HepG2 (cell line): ENCODE results near the gene GPR152. TPM values are rescaled to one million over a fixed set of nuclear protein-coding genes. Genes with fewer than 3 reads are reported as not detected.

Experiments used
- AKNA ChIP-seq: sonication (generic); formaldehyde crosslinking; IDR thresholded peaks from 2 replicates; pipeline ENCODE4 v1.4.0; 2020; ENCODE audit warnings: missing genetic modification reagents, borderline replicate concordance
- ETV5 ChIP-seq: IDR thresholded peaks from 2 replicates; pipeline ENCODE4 v1.6.1; 2018; ENCODE audit warnings: missing biosample characterization, missing genetic modification reagents, inconsistent platforms, borderline replicate concordance
- FOXC1 ChIP-seq: sonication (generic); formaldehyde crosslinking; IDR thresholded peaks from 2 replicates; pipeline ENCODE4 v1.8.0; 2022; ENCODE audit warnings: mild to moderate bottlenecking, missing genetic modification reagents, borderline replicate concordance
- POGK ChIP-seq: sonication (generic); formaldehyde crosslinking; conservative IDR thresholded peaks from 2 replicates; pipeline ENCODE4 v1.8.0; 2022; ENCODE audit warnings: mild to moderate bottlenecking, moderate library complexity, missing genetic modification reagents
- SIN3A ChIP-seq: IDR thresholded peaks from 2 replicates; pipeline ENCODE4 v1.6.1; 2011; ENCODE audit warnings: low read depth, mild to moderate bottlenecking, control low read depth, low read length, borderline replicate concordance
- TFAP4 ChIP-seq: sonication (generic); IDR thresholded peaks from 2 replicates; pipeline ENCODE4 v1.6.1; 2016; ENCODE audit warnings: low read depth, borderline replicate concordance
- ZFP91 ChIP-seq: sonication (generic); formaldehyde crosslinking; IDR thresholded peaks from 2 replicates; pipeline ENCODE4 v1.9.0; 2022; ENCODE audit warnings: missing genetic modification reagents, mild to moderate bottlenecking, borderline replicate concordance
- ZFY ChIP-seq: sonication (generic); formaldehyde crosslinking; IDR thresholded peaks from 2 replicates; pipeline ENCODE4 v1.4.0; 2020; ENCODE audit warnings: missing genetic modification reagents
- ZHX1 ChIP-seq: sonication (generic); formaldehyde crosslinking; IDR thresholded peaks from 2 replicates; pipeline ENCODE4 v1.8.1; 2022; ENCODE audit warnings: low read depth, mild to moderate bottlenecking, missing genetic modification reagents
- ZNF768 ChIP-seq: sonication (generic); formaldehyde crosslinking; IDR thresholded peaks from 2 replicates; pipeline ENCODE4 v1.4.0; 2020; ENCODE audit warnings: missing genetic modification reagents
- polyA plus RNA-seq, 8 experiments: library from polyadenylated mRNA; depleted of rRNA in 3 of 8; stranded (reverse) in 7 of 8; unstranded in 1 of 8; fragments of >200 nt; fragmentation: Illumina TruSeq in 4 of 8; extraction: Trizol in 4 of 8; gene quantifications; 2 replicates each; pipeline versions ENCODE4 v1.2.1 to v1.2.3, GENCODE V29; 2011 to 2016; ENCODE audit warnings: low read depth in 4 of 8, missing spikeins in 1 of 8, mixed read lengths in 1 of 8; ENCODE audit not compliant: insufficient read depth in 1 of 8
- total RNA-seq, 5 experiments: library from RNA; depleted of rRNA; stranded (reverse); fragments of >200 nt; fragmentation: Illumina TruSeq; extraction: Trizol; gene quantifications; 2 replicates each; pipeline ENCODE4 v1.2.3, GENCODE V29; 2016; ENCODE audit warnings: low read depth in 1 of 5

GPR152 gene
- total and polyA plus RNA-seq, 2 of the 13 experiments (the other 11 are each of a cell fraction or from before 2014, with no cell fraction given), result not detected

- TF ChIP-seq POGK (CRISPR knock-in tag), result peak; percentile 46; the same call in 1 of the 2 replicates
- TF ChIP-seq ZNF768 (CRISPR knock-in tag), result peak; percentile 39; the same call in 1 of the 2 replicates
- TF ChIP-seq AKNA (CRISPR knock-in tag), result no peak
- peak; percentile 56; the same call in 1 of the 2 replicates for TF ChIP-seq ZFP91 (CRISPR knock-in tag)
- TF ChIP-seq FOXC1 (CRISPR knock-in tag), result peak; percentile 79; the same call in 1 of the 2 replicates
- 0 out of 2 replicates have a peak, but pooled peaks have one; percentile 38 for TF ChIP-seq ZHX1
- peak; percentile 48 for TF ChIP-seq ZFY (CRISPR knock-in tag)
- TF ChIP-seq ETV5 (CRISPR knock-in tag), result peak; percentile 66; the same call in 1 of the 2 replicates
- TF ChIP-seq SIN3A, result no peak; the same call in 1 of the 2 replicates
- peak; percentile 12; the same call in 1 of the 2 replicates for TF ChIP-seq TFAP4
Measured at GRCh38 chr11:67464411-67465188, 12.1 kb upstream of the GPR152 start (continued).
